ENCODE results near the gene TH. TPM values are rescaled to one million over a fixed set of nuclear protein-coding genes. Genes with fewer than 3 reads are reported as not detected.

Gene TH
- total and polyA plus RNA-seq, 4 donors = 0.14 to 0.31 TPM; not detected in 2

GRCh38 chr11:2123628-2123960, 48.0 kb downstream of the TH start:
- Histone ChIP-seq H3K27ac (ENCODE audit: low read depth in 1 of 2, low read length in 1 of 2) (no peak overlapping the region), H3K9me3 (ENCODE audit: control insufficient read depth in 4 of 4, insufficient read depth in 3 of 4, low read length in 3 of 4) (no peaks in the 10 kb centered on the region), H3K27me3 (ENCODE audit: control insufficient read depth in 3 of 3, insufficient read depth in 3 of 3, low read length in 2 of 3) (peaks cover 0 to 2% (median 0%) of the 10 kb centered on the region in 3 donors), H3K9ac (ENCODE audit: insufficient read depth in 1 of 2, low read length in 2 of 2) (no peak overlapping the region), H3K36me3 (ENCODE audit: control insufficient read depth in 4 of 4, insufficient read depth in 4 of 4, low read length in 4 of 4) (no peaks in the 10 kb centered on the region), H3K4me3 (no peak overlapping the region), H3K4me1 (ENCODE audit: control insufficient read depth in 5 of 5, insufficient read depth in 5 of 5, low read length in 5 of 5) (peaks cover 0 to 7% (median 0%) of the 10 kb centered on the region in 5 donors)
- TF ChIP-seq CTCF (IDR thresholded peaks at IDR 0.05; ENCODE audit: control extremely low read depth, extremely low read depth) = no peak
- no peak for DNase-seq
- no peak for ATAC-seq (ENCODE audit: insufficient read depth, low FRiP score)
- 92 to 94% methylated on average over 7 of the region's 7 CpGs for WGBS, 2 donors

GRCh38 chr11:2122907-2123627, 48.5 kb downstream of the TH start:
- Histone ChIP-seq H3K9ac (ENCODE audit: insufficient read depth in 1 of 2, low read length in 2 of 2) (no peak overlapping the region), H3K27me3 (ENCODE audit: control insufficient read depth in 3 of 3, insufficient read depth in 3 of 3, low read length in 2 of 3) (peaks cover 0 to 2% (median 0%) of the 10 kb centered on the region in 3 donors), H3K9me3 (ENCODE audit: control insufficient read depth in 4 of 4, insufficient read depth in 3 of 4, low read length in 3 of 4) (no peaks in the 10 kb centered on the region), H3K4me1 (ENCODE audit: control insufficient read depth in 5 of 5, insufficient read depth in 5 of 5, low read length in 5 of 5) (peaks cover 0 to 7% (median 0%) of the 10 kb centered on the region in 5 donors), H3K36me3 (ENCODE audit: control insufficient read depth in 4 of 4, insufficient read depth in 4 of 4, low read length in 4 of 4) (no peaks in the 10 kb centered on the region), H3K4me3 (no peak overlapping the region), H3K27ac (ENCODE audit: low read depth in 1 of 2, low read length in 1 of 2) (no peak overlapping the region)
- ATAC-seq (ENCODE audit: insufficient read depth, low FRiP score) = no peak
- 79 to 91% methylated on average over 13 of the region's 13 CpGs for WGBS, 2 donors
- DNase-seq = no peak
- no peak for TF ChIP-seq CTCF (IDR thresholded peaks at IDR 0.05; ENCODE audit: control extremely low read depth, extremely low read depth)

- Histone ChIP-seq H3K27me3 (ENCODE audit: control insufficient read depth in 3 of 3, insufficient read depth in 3 of 3, low read length in 2 of 3) (peaks cover 0 to 2% (median 0%) of the 10 kb centered on the region in 3 donors), H3K4me3 (no peak overlapping the region), H3K9ac (ENCODE audit: insufficient read depth in 1 of 2, low read length in 2 of 2) (no peak overlapping the region), H3K4me1 (ENCODE audit: control insufficient read depth in 5 of 5, insufficient read depth in 5 of 5, low read length in 5 of 5) (peaks cover 0 to 7% (median 0%) of the 10 kb centered on the region in 5 donors), H3K9me3 (ENCODE audit: control insufficient read depth in 4 of 4, insufficient read depth in 3 of 4, low read length in 3 of 4) (no peaks in the 10 kb centered on the region), H3K36me3 (ENCODE audit: control insufficient read depth in 4 of 4, insufficient read depth in 4 of 4, low read length in 4 of 4) (no peaks in the 10 kb centered on the region), H3K27ac (ENCODE audit: low read depth in 1 of 2, low read length in 1 of 2) (no peak overlapping the region)
- ATAC-seq (ENCODE audit: insufficient read depth, low FRiP score) (no peak), DNase-seq (peak; percentile 48 to 65 (median 58))
- no peak for TF ChIP-seq CTCF (IDR thresholded peaks at IDR 0.05; ENCODE audit: control extremely low read depth, extremely low read depth)
- WGBS, 2 donors = 43 to 64% methylated on average over 19 of the region's 19 CpGs
Observed at GRCh38 chr11:2122222-2122906, 49.3 kb downstream of the TH start.

All from lung (tissue), 12 donors.